PC-3 (cell line): Measurements from ENCODE around the gene UTF1. TPM values are rescaled to one million over a fixed set of nuclear protein-coding genes. Genes with fewer than 3 reads are reported as not detected.

Experiments used
- ATAC-seq: fragments of 200-7000 bp; cut with Tn5 transposase; 2 replicates; pipeline ENCODE4 v1.9.1; 2020; ENCODE audit warnings: mild to moderate bottlenecking, moderate library complexity
- BruUV-seq: library from RNA; stranded (reverse); fragments of 400-500 nt; replicated peaks from 2 replicates; lab custom pipeline; 2021; lab: Mats Ljungman, UMichigan
- CTCF ChIA-PET: fragments of 300-600 bp; sonication (Branson Sonifier 250); formaldehyde crosslinking; loops from one replicate; lab custom pipeline; 2022; ENCODE audit warnings: antibody characterized with exemption; lab: Charles Lee
- POLR2A ChIA-PET: fragments of 300-600 bp; sonication (Branson Sonifier 250); formaldehyde crosslinking; loops from one replicate; lab custom pipeline; 2022; ENCODE audit warnings: antibody characterized with exemption; ENCODE audit not compliant: unreplicated experiment; lab: Charles Lee
- DNase-seq: peaks from one replicate; pipeline ENCODE4 v3.0.0-alpha.2; 2015
- H2AFZ ChIP-seq: fragments of 300-600 bp; sonication (generic); 2 replicates; pipeline ENCODE4 v1.6.0; 2016; ENCODE audit warnings: antibody characterized with exemption, low read length
- H3F3A ChIP-seq: fragments of 300-600 bp; sonication (generic); one replicate; pipeline ENCODE4 v1.6.0; 2017; ENCODE audit warnings: antibody characterized with exemption, low read length, control low read depth, mild to moderate bottlenecking; ENCODE audit not compliant: unreplicated experiment
- H3K27ac ChIP-seq: fragments of 300-600 bp; sonication (generic); 2 replicates; pipeline ENCODE4 v1.5.1; 2016; ENCODE audit warnings: mild to moderate bottlenecking, low read length
- H3K27me3 ChIP-seq: fragments of 300-600 bp; sonication (generic); 2 replicates; pipeline ENCODE4 v1.6.1; 2016; ENCODE audit warnings: low read length, mixed read lengths
- H3K36me3 ChIP-seq: fragments of 300-600 bp; sonication (generic); 2 replicates; pipeline ENCODE4 v1.6.1; 2016; ENCODE audit warnings: low read depth, mixed run types, low read length, mixed read lengths
- H3K4me1 ChIP-seq: fragments of 300-600 bp; sonication (generic); 2 replicates; pipeline ENCODE4 v1.5.1; 2016; ENCODE audit warnings: low read length; ENCODE audit not compliant: insufficient read depth
- H3K4me2 ChIP-seq: fragments of 300-600 bp; sonication (generic); 2 replicates; pipeline ENCODE4 v1.6.0; 2016; ENCODE audit warnings: low read length
- H3K4me3 ChIP-seq: fragments of 300-600 bp; sonication (generic); 2 replicates; pipeline ENCODE4 v1.5.1; 2016; ENCODE audit warnings: mild to moderate bottlenecking, low read length, mixed read lengths
- H3K79me2 ChIP-seq: fragments of 300-600 bp; sonication (generic); 2 replicates; pipeline ENCODE4 v1.6.1; 2017; ENCODE audit warnings: low read length, mixed read lengths
- H3K9ac ChIP-seq: fragments of 300-600 bp; sonication (generic); 2 replicates; pipeline ENCODE4 v1.6.0; 2016; ENCODE audit warnings: mild to moderate bottlenecking, low read length
- H3K9me2 ChIP-seq: fragments of 300-600 bp; sonication (generic); replicated peaks from 2 replicates; pipeline ENCODE4 v1.6.1; 2016; ENCODE audit warnings: mixed run types, low read length, mixed read lengths
- H3K9me3 ChIP-seq: fragments of 300-600 bp; sonication (generic); 2 replicates; pipeline ENCODE4 v1.6.1; 2016; ENCODE audit warnings: low read length, mixed read lengths
- H4K20me1 ChIP-seq: fragments of 300-600 bp; sonication (generic); 2 replicates; pipeline ENCODE4 v1.6.1; 2016; ENCODE audit warnings: low read length, mixed read lengths
- CTCF ChIP-seq: fragments of 300-600 bp; sonication (generic); conservative IDR thresholded peaks from 2 replicates; pipeline ENCODE4 v1.5.1; 2017; ENCODE audit warnings: antibody characterized with exemption, low read depth, mild to moderate bottlenecking, low read length
- EZH2 ChIP-seq: fragments of 300-600 bp; sonication (generic); IDR thresholded peaks from one replicate; pipeline ENCODE4 v1.6.1; 2017; ENCODE audit warnings: antibody characterized with exemption, mild to moderate bottlenecking, low read length; ENCODE audit not compliant: unreplicated experiment
- EZH2phosphoT487 ChIP-seq: fragments of 300-600 bp; sonication (generic); IDR thresholded peaks from 2 replicates; pipeline ENCODE4 v1.6.1; 2018; ENCODE audit warnings: mild to moderate bottlenecking, antibody characterized with exemption, low read length, borderline replicate concordance
- intact Hi-C: fragments of 100-400 bp; cut with micrococcal nuclease; formaldehyde crosslinking; loops from 2 replicates; pipeline ENCODE4 v1.9.0; 2023
- total RNA-seq: library from RNA; depleted of rRNA; stranded (reverse); fragments of >200 nt; gene quantifications from 2 replicates; pipeline ENCODE4 v1.2.3, GENCODE V29; 2014

Gene UTF1
- total RNA-seq, 1 experiment from 2014 or later = not detected

GRCh38 chr10:133212853-133213494 is 17.0 kb upstream of the UTF1 start:
- no TSS peak for BruUV-seq
- Histone ChIP-seq H3K4me2 (no peak overlapping the region), H3K79me2 (no peaks in the 10 kb centered on the region), H3F3A (no peaks in the 10 kb centered on the region), H4K20me1 (no peaks in the 10 kb centered on the region), H3K9me3 (no peaks in the 10 kb centered on the region), H3K27me3 (no peaks in the 10 kb centered on the region), H3K9me2 (no peaks in the 10 kb centered on the region), H2AFZ (no peak overlapping the region), H3K9ac (no peak overlapping the region), H3K36me3 (no peaks in the 10 kb centered on the region), H3K4me1 (no peaks in the 10 kb centered on the region), H3K27ac (no peak overlapping the region), H3K4me3 (no peak overlapping the region)
- DNase-seq (no peak), ATAC-seq (no peak)
- ChIA-PET CTCF (no interaction called here), POLR2A (no interaction called here)
- intact Hi-C loops = no loop called here
- no peak for TF ChIP-seq CTCF
- TF ChIP-seq EZH2phosphoT487 = no peak

GRCh38 chr10:133213641-133214467 is 16.2 kb upstream of the UTF1 start:
- Histone ChIP-seq H3F3A (no peaks in the 10 kb centered on the region), H3K9me2 (no peaks in the 10 kb centered on the region), H3K27ac (no peak overlapping the region), H3K36me3 (no peaks in the 10 kb centered on the region), H3K9me3 (no peaks in the 10 kb centered on the region), H3K9ac (no peak overlapping the region), H2AFZ (no peak overlapping the region), H3K4me2 (no peak overlapping the region), H4K20me1 (no peaks in the 10 kb centered on the region), H3K4me1 (no peaks in the 10 kb centered on the region), H3K4me3 (no peak overlapping the region), H3K79me2 (no peaks in the 10 kb centered on the region), H3K27me3 (peaks cover 5% of the 10 kb centered on the region; the same call in 1 of the 2 replicates)
- intact Hi-C loops = no loop called here
- CTCF ChIA-PET = no interaction called here
- TF ChIP-seq EZH2 (no peak), CTCF (no peak), EZH2phosphoT487 (no peak)
- no TSS peak for BruUV-seq
- DNase-seq (no peak), ATAC-seq (no peak)
- POLR2A ChIA-PET = no interaction called here
